Ovary (tissue), 3 donors: Measurements from ENCODE around the gene PTPA.

Experiments
- CTCF ChIP-seq, 3 donors: fragments of 450-650 bp in 2 of 3; fragments of 200-600 bp in 1 of 3; IDR thresholded peaks; one replicate each; pipeline versions ENCODE4 v1.5.1 to v1.8.0; 2016 to 2022; ENCODE audit warnings: antibody characterized with exemption in 3 of 3, mild to moderate bottlenecking in 1 of 3
- POLR2A ChIP-seq: fragments of 450-650 bp; IDR thresholded peaks from one replicate; pipeline ENCODE4 v1.6.1; 2017; ENCODE audit warnings: antibody characterized with exemption, mild to moderate bottlenecking, moderate library complexity
- donor health status: DM: no; HTN: no; CAD: no.

GRCh38 chr9:129095908-129096307, 15.3 kb upstream of the PTPA start:
- TF ChIP-seq CTCF (IDR thresholded peaks at IDR 0.05) (no peak), POLR2A (no peak)
